ENCODE data around the gene KREMEN1.

The KREMEN1 gene

GRCh38 chr22:29065468-29066190 is 7.2 kb upstream of the KREMEN1 start:
- Histone ChIP-seq H3K4me3 (ENCODE audit: low read depth in 1 of 2, low read length in 2 of 2) (no peak overlapping the region), H4K20me1 (ENCODE audit: insufficient read depth, low read length) (no peaks in the 10 kb centered on the region), H3K9me3 (ENCODE audit: insufficient read depth, low read length, severe bottlenecking) (no peaks in the 10 kb centered on the region), H3K4me2 (ENCODE audit: insufficient read depth, low read length) (peak overlapping the region; percentile 2; the same call in 1 of the 2 replicates), H3K4me1 (ENCODE audit: insufficient read depth, low read length) (peaks cover 21% of the 10 kb centered on the region), H3K27ac (ENCODE audit: low read length) (no peak overlapping the region), H3K79me2 (ENCODE audit: insufficient read depth, low read length) (no peaks in the 10 kb centered on the region), H3K36me3 (ENCODE audit: insufficient read depth, low read length) (no peaks in the 10 kb centered on the region), H2AFZ (ENCODE audit: low read depth, low read length) (no peak overlapping the region), H3K27me3 (ENCODE audit: insufficient read depth, low read length, poor library complexity) (no peaks in the 10 kb centered on the region), H3K9ac (ENCODE audit: low read depth, low read length) (no peak overlapping the region)
- DNase-seq (no peak), ATAC-seq (ENCODE audit: insufficient read depth, low read depth) (peak; percentile 50; the same call in 2 of the 3 replicates)
- TF ChIP-seq, protein P1, sequence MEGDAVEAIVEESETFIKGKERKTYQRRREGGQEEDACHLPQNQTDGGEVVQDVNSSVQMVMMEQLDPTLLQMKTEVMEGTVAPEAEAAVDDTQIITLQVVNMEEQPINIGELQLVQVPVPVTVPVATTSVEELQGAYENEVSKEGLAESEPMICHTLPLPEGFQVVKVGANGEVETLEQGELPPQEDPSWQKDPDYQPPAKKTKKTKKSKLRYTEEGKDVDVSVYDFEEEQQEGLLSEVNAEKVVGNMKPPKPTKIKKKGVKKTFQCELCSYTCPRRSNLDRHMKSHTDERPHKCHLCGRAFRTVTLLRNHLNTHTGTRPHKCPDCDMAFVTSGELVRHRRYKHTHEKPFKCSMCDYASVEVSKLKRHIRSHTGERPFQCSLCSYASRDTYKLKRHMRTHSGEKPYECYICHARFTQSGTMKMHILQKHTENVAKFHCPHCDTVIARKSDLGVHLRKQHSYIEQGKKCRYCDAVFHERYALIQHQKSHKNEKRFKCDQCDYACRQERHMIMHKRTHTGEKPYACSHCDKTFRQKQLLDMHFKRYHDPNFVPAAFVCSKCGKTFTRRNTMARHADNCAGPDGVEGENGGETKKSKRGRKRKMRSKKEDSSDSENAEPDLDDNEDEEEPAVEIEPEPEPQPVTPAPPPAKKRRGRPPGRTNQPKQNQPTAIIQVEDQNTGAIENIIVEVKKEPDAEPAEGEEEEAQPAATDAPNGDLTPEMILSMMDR (IDR thresholded peaks at IDR 0.05; ENCODE audit: borderline replicate concordance, extremely low read depth, low read length, poor library complexity, severe bottlenecking), result no peak
- TF ChIP-seq EZH2 (IDR thresholded peaks at IDR 0.05; ENCODE audit: borderline replicate concordance, low read depth, low read length, severe bottlenecking), result no peak

DNA sequence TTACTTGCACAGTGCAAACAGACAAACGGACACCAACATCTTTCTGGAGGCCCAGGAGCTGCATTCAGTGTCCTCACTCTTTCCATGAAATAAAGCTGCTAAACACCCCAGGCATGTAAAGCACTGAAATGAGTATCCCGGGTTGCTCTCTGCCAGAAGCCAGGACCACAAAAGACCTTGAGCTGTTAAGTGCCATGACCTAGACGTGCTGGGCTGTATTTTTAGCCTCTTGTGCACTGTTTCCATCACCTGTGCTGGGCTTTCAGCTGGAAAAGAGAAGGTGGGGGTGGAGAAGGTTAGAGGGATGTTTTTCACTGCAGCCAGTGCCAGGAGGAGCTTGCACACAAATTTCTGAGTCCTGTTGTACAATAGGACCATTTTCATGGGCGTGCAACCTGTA is 3.4 kb upstream of the KREMEN1 start:
- Histone ChIP-seq H3K4me3 (ENCODE audit: low read depth in 1 of 2, low read length in 2 of 2) (no peak overlapping the region), H3K27ac (ENCODE audit: low read length) (no peak overlapping the region), H3K4me2 (ENCODE audit: insufficient read depth, low read length) (no peak overlapping the region), H3K4me1 (ENCODE audit: insufficient read depth, low read length) (peaks cover 40% of the 10 kb centered on the region), H3K9ac (ENCODE audit: low read depth, low read length) (no peak overlapping the region), H3K27me3 (ENCODE audit: insufficient read depth, low read length, poor library complexity) (no peaks in the 10 kb centered on the region), H3K9me3 (ENCODE audit: insufficient read depth, low read length, severe bottlenecking) (no peaks in the 10 kb centered on the region), H2AFZ (ENCODE audit: low read depth, low read length) (no peak overlapping the region), H4K20me1 (ENCODE audit: insufficient read depth, low read length) (0 out of 2 replicates have a peak, but pooled peaks cover 3% of the 10 kb centered on the region), H3K79me2 (ENCODE audit: insufficient read depth, low read length) (peaks cover 16% of the 10 kb centered on the region), H3K36me3 (ENCODE audit: insufficient read depth, low read length) (peaks cover 6% of the 10 kb centered on the region; the same call in 1 of the 2 replicates)
- ATAC-seq (ENCODE audit: insufficient read depth, low read depth) (no peak), DNase-seq (no peak)
- no peak for TF ChIP-seq EZH2 (IDR thresholded peaks at IDR 0.05; ENCODE audit: borderline replicate concordance, low read depth, low read length, severe bottlenecking)
- TF ChIP-seq, protein P1 (IDR thresholded peaks at IDR 0.05; ENCODE audit: borderline replicate concordance, extremely low read depth, low read length, poor library complexity, severe bottlenecking), result no peak

DNA sequence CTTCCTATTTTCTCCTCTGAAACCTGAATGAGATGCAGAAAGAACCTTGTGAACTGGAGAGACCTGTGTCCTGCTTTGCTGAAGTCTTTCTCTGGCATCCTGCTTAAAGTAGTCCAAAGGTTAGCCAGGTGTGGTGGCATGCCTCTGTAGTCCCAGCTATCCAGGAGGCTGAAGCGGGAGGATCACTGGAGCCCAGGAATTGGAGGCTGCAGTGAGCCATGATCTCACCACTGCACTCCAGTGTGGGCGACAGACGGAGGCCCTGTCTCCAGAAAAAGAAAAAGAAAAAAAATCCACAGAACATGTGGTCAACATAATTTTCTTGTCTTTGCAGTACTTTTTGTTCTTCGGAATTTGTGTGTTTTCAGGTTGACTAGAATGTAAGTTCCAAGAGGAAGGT is 2.3 kb upstream of the KREMEN1 start:
- H2AFZ ChIP-seq (ENCODE audit: low read depth, low read length), result no peak overlapping the region

More for the DNA sequence above, 2.3 kb upstream of the KREMEN1 start:
- H3K9ac ChIP-seq (ENCODE audit: low read depth, low read length), result no peak overlapping the region
- H3K36me3 ChIP-seq (ENCODE audit: insufficient read depth, low read length), result peaks cover 6% of the 10 kb centered on the region; the same call in 1 of the 2 replicates
- H3K4me3 ChIP-seq (ENCODE audit: low read depth in 1 of 2, low read length in 2 of 2), result no peak overlapping the region
- ATAC-seq (ENCODE audit: insufficient read depth, low read depth) (no peak), DNase-seq (no peak)
- peaks cover 44% of the 10 kb centered on the region for H3K4me1 ChIP-seq (ENCODE audit: insufficient read depth, low read length)
- H3K4me2 ChIP-seq (ENCODE audit: insufficient read depth, low read length), result no peak overlapping the region
- H3K9me3 ChIP-seq (ENCODE audit: insufficient read depth, low read length, severe bottlenecking), result no peaks in the 10 kb centered on the region
- TF ChIP-seq, protein P1 (IDR thresholded peaks at IDR 0.05; ENCODE audit: borderline replicate concordance, extremely low read depth, low read length, poor library complexity, severe bottlenecking), result no peak
- no peak for TF ChIP-seq EZH2 (IDR thresholded peaks at IDR 0.05; ENCODE audit: borderline replicate concordance, low read depth, low read length, severe bottlenecking)
- H4K20me1 ChIP-seq (ENCODE audit: insufficient read depth, low read length), result 0 out of 2 replicates have a peak, but pooled peaks cover 3% of the 10 kb centered on the region
- peaks cover 26% of the 10 kb centered on the region for H3K79me2 ChIP-seq (ENCODE audit: insufficient read depth, low read length)
- no peak overlapping the region for H3K27ac ChIP-seq (ENCODE audit: low read length)
- no peaks in the 10 kb centered on the region for H3K27me3 ChIP-seq (ENCODE audit: insufficient read depth, low read length, poor library complexity)

Measured in DND-41 (cell line).